SK-N-SH treated with all-trans-retinoic acid at 6 μM for 48 hours (cell line): ENCODE results near the gene DNM2.

Experiments
- ARNTL ChIP-seq: fragments of 450-650 bp; formaldehyde crosslinking; IDR thresholded peaks from 2 replicates; pipeline ENCODE4 v1.5.0; 2020; ENCODE audit warnings: low read depth, mild to moderate bottlenecking, moderate library complexity, borderline replicate concordance
- CSRNP3 ChIP-seq: fragments of 250-450 bp; sonication (Bioruptor Pico); IDR thresholded peaks from 2 replicates; pipeline ENCODE4 v1.5.1; 2021; ENCODE audit warnings: mild to moderate bottlenecking, moderate library complexity
- GLIS3 ChIP-seq: fragments of 250-450 bp; sonication (Bioruptor Pico); IDR thresholded peaks from 2 replicates; pipeline ENCODE4 v1.5.0; 2020; ENCODE audit warnings: mild to moderate bottlenecking, moderate library complexity
- ISL1 ChIP-seq: fragments of 250-450 bp; sonication (Bioruptor Pico); IDR thresholded peaks from 2 replicates; pipeline ENCODE4 v2.1.2; 2022; ENCODE audit warnings: mild to moderate bottlenecking, moderate library complexity
- OSR1 ChIP-seq: fragments of 250-450 bp; sonication (Bioruptor Pico); IDR thresholded peaks from 2 replicates; pipeline ENCODE4 v1.8.0; 2022; ENCODE audit warnings: moderate library complexity, mild to moderate bottlenecking, inconsistent platforms
- PATZ1 ChIP-seq: fragments of 250-450 bp; sonication (Bioruptor Pico); IDR thresholded peaks from 2 replicates; pipeline ENCODE4 v1.8.0; 2020; ENCODE audit warnings: mild to moderate bottlenecking, moderate library complexity, borderline replicate concordance
- PPARA ChIP-seq: fragments of 250-450 bp; sonication (Bioruptor Pico); IDR thresholded peaks from 2 replicates; pipeline ENCODE4 v1.5.0; 2020; ENCODE audit warnings: mild to moderate bottlenecking, borderline replicate concordance
- RARB ChIP-seq: fragments of 250-450 bp; sonication (Bioruptor Pico); IDR thresholded peaks from 2 replicates; pipeline ENCODE4 v1.8.0; 2021; ENCODE audit warnings: mild to moderate bottlenecking, moderate library complexity
- SNAI2 ChIP-seq: fragments of 250-450 bp; sonication (Bioruptor Pico); IDR thresholded peaks from 2 replicates; pipeline ENCODE4 v1.5.0; 2020; ENCODE audit warnings: mild to moderate bottlenecking, moderate library complexity
- ZC3H10 ChIP-seq: fragments of 250-450 bp; sonication (Bioruptor Pico); IDR thresholded peaks from 2 replicates; pipeline ENCODE4 v1.5.1; 2021; ENCODE audit warnings: mild to moderate bottlenecking, moderate library complexity
- ZFP3 ChIP-seq: fragments of 250-450 bp; sonication (Bioruptor Pico); IDR thresholded peaks from 2 replicates; pipeline ENCODE4 v1.5.0; 2020; ENCODE audit warnings: mild to moderate bottlenecking, moderate library complexity
- ZFP30 ChIP-seq: fragments of 450-650 bp; formaldehyde crosslinking; IDR thresholded peaks from 2 replicates; pipeline ENCODE4 v1.5.0; 2022; ENCODE audit warnings: mild to moderate bottlenecking, moderate library complexity
- ZNF565 ChIP-seq: fragments of 450-650 bp; formaldehyde crosslinking; conservative IDR thresholded peaks from 2 replicates; pipeline ENCODE4 v1.5.0; 2020; ENCODE audit warnings: low read depth, mild to moderate bottlenecking, moderate library complexity

GRCh38 chr19:10805758-10806247, 87.9 kb downstream of the DNM2 start:
- TF ChIP-seq ZFP30 (CRISPR knock-in tag) (no peak), PATZ1 (CRISPR knock-in tag) (no peak), CSRNP3 (CRISPR knock-in tag) (no peak), ISL1 (CRISPR knock-in tag) (no peak), GLIS3 (CRISPR knock-in tag) (no peak), ZFP3 (CRISPR knock-in tag) (no peak), ZC3H10 (CRISPR knock-in tag) (no peak), OSR1 (CRISPR knock-in tag) (no peak), RARB (no peak), ARNTL (no peak), SNAI2 (CRISPR knock-in tag) (no peak), ZNF565 (CRISPR knock-in tag) (no peak), PPARA (CRISPR knock-in tag) (no peak)
